ENCODE measurements around the gene HMBS. TPM values are rescaled to one million over a fixed set of nuclear protein-coding genes. Genes with fewer than 3 reads are reported as not detected.

The HMBS gene
- total and polyA plus RNA-seq, 2 of the 8 experiments (the other 6 are each of a cell fraction or from before 2014, with no cell fraction given): 69.3 to 109 TPM

DNA sequence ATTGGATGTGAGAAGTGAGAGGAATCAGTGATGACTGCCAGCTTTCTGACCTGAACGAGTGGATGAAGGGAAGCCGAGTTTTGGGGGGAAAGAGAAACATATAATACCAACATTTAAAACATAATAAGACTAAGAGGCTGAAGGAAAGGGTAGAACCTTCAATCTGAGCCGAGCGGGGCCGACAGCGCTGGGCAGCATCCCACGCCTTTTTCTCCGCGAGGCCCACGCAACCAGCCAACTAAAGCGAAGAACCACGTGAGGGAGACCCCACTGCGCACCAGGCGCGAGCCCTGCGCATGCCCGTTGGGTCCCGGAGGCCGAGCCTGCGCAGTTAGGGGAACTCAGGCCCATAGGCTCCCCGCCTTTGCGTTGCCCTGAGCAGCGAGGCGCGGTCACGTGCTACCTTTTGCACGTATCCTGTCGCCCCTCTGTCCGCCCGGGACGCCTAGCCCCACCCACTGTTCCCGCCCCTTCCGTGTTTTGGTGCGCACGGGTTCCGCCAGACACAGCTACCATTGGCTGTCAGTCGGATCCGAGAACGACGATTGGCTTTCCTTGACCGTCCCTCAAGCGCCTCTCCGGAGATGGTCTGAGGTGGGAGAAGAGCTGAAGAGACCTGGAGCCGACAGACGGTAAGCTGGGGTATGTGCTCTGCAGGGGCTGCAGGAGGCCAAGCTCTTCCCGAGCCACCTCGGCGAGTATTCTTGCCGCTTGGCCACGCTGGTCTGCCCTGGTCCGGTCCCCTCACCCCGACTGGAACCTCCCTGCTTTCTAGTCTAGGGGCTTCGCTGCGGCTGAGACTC is 36.5 kb downstream of the HMBS start, which contains the start of gene HINFP (continued):
- TF ChIP-seq POLR2A (IDR thresholded peaks at IDR 0.05; ENCODE audit: control extremely low read depth in 1 of 2, low read depth in 2 of 2, low read length in 2 of 2) (peak; percentile 33 to 87), SIX5 (IDR thresholded peaks at IDR 0.05; ENCODE audit: low read depth, low read length) (no peak), EGR1 (IDR thresholded peaks at IDR 0.05; ENCODE audit: borderline replicate concordance, low read depth, low read length) (no peak), SP2 (IDR thresholded peaks at IDR 0.05; ENCODE audit: low read length) (peak; percentile 66), SAP30 (IDR thresholded peaks at IDR 0.05; ENCODE audit: insufficient read depth, insufficient replicate concordance, low read length) (peak; percentile 60), CHD1 (IDR thresholded peaks at IDR 0.05; ENCODE audit: low read depth, low read length) (no peak), RAD21 (IDR thresholded peaks at IDR 0.05 in 1 of 2, conservative IDR thresholded peaks at IDR 0.05 in 1 of 2; ENCODE audit: low read depth in 2 of 2, low read length in 2 of 2) (no peak), SRF (IDR thresholded peaks at IDR 0.05; ENCODE audit: low read depth, low read length) (no peak), ASH2L (IDR thresholded peaks at IDR 0.05; ENCODE audit: low read length) (no peak), KDM4A (IDR thresholded peaks at IDR 0.05; ENCODE audit: low read depth, low read length, severe bottlenecking) (peak; percentile 63), PHF8 (conservative IDR thresholded peaks at IDR 0.05; ENCODE audit: low read depth, low read length) (peak; percentile 78), TAF7 (optimal IDR thresholded peaks at IDR 0.05; ENCODE audit: borderline replicate concordance, low read depth, low read length) (peak; percentile 58), POLR2AphosphoS5 (IDR thresholded peaks at IDR 0.05; ENCODE audit: low read depth, low read length) (peak; percentile 87), NRF1 (IDR thresholded peaks at IDR 0.05; ENCODE audit: low read depth, low read length) (peak; percentile 98), SP1 (IDR thresholded peaks at IDR 0.05; ENCODE audit: low read depth, low read length) (peak; percentile 96)
- TF ChIP-seq, protein P1, sequence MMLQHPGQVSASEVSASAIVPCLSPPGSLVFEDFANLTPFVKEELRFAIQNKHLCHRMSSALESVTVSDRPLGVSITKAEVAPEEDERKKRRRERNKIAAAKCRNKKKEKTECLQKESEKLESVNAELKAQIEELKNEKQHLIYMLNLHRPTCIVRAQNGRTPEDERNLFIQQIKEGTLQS (IDR thresholded peaks at IDR 0.05; ENCODE audit: insufficient read depth, low read depth, low read length): peak; percentile 87
- TF ChIP-seq, protein P2, sequence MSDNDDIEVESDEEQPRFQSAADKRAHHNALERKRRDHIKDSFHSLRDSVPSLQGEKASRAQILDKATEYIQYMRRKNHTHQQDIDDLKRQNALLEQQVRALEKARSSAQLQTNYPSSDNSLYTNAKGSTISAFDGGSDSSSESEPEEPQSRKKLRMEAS (IDR thresholded peaks at IDR 0.05): peak; percentile 94
